Lower lobe of right lung (tissue), 2 donors: ENCODE results near the gene CAPRIN1. TPM values are rescaled to one million over a fixed set of nuclear protein-coding genes. Genes with fewer than 3 reads are reported as not detected.
"Not testable (repeated sequence)": the region's sequence is repeated elsewhere in the genome, so short reads cannot be mapped to it uniquely, and the experiment has no call there.

Source experiments
- ATAC-seq, 2 donors: fragments of 200-7000 bp; cut with Tn5 transposase; one replicate each; pipeline ENCODE4 v1.9.1; 2020 to 2022; ENCODE audit warnings: mild to moderate bottlenecking in 2 of 2, moderate library complexity in 2 of 2
- DNase-seq: peaks from one replicate; pipeline ENCODE4 v3.0.0-alpha.2; 2020
- H3K27ac ChIP-seq: fragments of 200-600 bp; one replicate; pipeline ENCODE4 v1.8.0; 2022
- H3K27me3 ChIP-seq: fragments of 200-600 bp; one replicate; pipeline ENCODE4 v1.8.0; 2022; ENCODE audit warnings: low read depth
- H3K36me3 ChIP-seq: fragments of 200-600 bp; one replicate; pipeline ENCODE4 v1.8.0; 2022; ENCODE audit warnings: mild to moderate bottlenecking
- H3K4me1 ChIP-seq: fragments of 200-600 bp; one replicate; pipeline ENCODE4 v1.8.0; 2022
- H3K4me3 ChIP-seq: fragments of 200-600 bp; one replicate; pipeline ENCODE4 v1.8.0; 2022; ENCODE audit warnings: mild to moderate bottlenecking
- H3K9me3 ChIP-seq: fragments of 200-600 bp; one replicate; pipeline ENCODE4 v1.8.0; 2022
- CTCF ChIP-seq: fragments of 200-600 bp; IDR thresholded peaks from one replicate; pipeline ENCODE4 v1.8.0; 2022; ENCODE audit warnings: antibody characterized with exemption, mild to moderate bottlenecking
- intact Hi-C: fragments of 100-400 bp; cut with DNase I; formaldehyde crosslinking; loops from one replicate; pipeline ENCODE4 v1.11.0; 2022
- total RNA-seq: library from RNA; stranded (reverse); fragmentation: NEBNext Ultra II Directional; extraction: Animal tissue kit (Norgen Biotek cat#: 25700); gene quantifications from one replicate; pipeline ENCODE4 v1.2.1, GENCODE V29; 2021
- donor health status: DM: no; HTN: yes; CAD: no; lungs with severe emphysema.

The CAPRIN1 gene
- total RNA-seq, 1 donor from 2014 or later, result 187 TPM

- ATAC-seq (no peak), DNase-seq (no peak)
- peaks cover 10% of the 10 kb centered on the region for H3K36me3 ChIP-seq
- H3K4me3 ChIP-seq, result no peak overlapping the region
- no peaks in the 10 kb centered on the region for H3K9me3 ChIP-seq
- intact Hi-C loops, result no loop called here
- H3K4me1 ChIP-seq, result peaks cover 62% of the 10 kb centered on the region
- no peaks in the 10 kb centered on the region for H3K27me3 ChIP-seq
- H3K27ac ChIP-seq, result no peak overlapping the region
- no peak for TF ChIP-seq CTCF
These were observed 11.7 kb downstream of the CAPRIN1 start for GRCh38 chr11:34063061-34063795.

DNA sequence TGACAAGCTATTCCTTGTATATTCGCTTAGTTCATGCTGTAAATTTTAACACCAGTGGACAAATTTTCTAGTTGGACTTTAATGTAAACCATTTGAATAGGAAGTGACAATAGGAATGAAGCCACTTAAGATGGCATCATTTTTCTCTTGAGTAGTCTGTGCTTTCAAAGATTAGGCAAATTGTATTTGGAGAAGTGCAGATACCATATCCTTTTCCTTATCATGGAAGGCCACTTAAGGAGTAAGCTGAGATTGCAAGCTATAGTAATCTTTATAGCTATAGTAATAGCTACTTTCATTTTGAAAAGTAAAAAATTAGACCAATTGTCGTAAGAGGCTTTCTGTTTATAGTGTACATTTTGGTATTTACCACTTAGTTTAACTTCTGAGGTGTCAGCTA is 12.8 kb downstream of the CAPRIN1 start:
- DNase-seq (no peak), ATAC-seq (no peak)
- H3K4me3 ChIP-seq, result no peak overlapping the region
- no peaks in the 10 kb centered on the region for H3K27me3 ChIP-seq
- H3K9me3 ChIP-seq, result no peaks in the 10 kb centered on the region
- TF ChIP-seq CTCF, result no peak
- H3K36me3 ChIP-seq, result peaks cover 10% of the 10 kb centered on the region
- peaks cover 62% of the 10 kb centered on the region for H3K4me1 ChIP-seq
- intact Hi-C loops, result no loop called here
- no peak overlapping the region for H3K27ac ChIP-seq

- H3K27me3 ChIP-seq, result no peaks in the 10 kb centered on the region
- peaks cover 53% of the 10 kb centered on the region for H3K4me1 ChIP-seq
- ATAC-seq (no peak), DNase-seq (no peak)
- H3K27ac ChIP-seq, result no peak overlapping the region
- intact Hi-C loops, result no loop called here
- no peak for TF ChIP-seq CTCF
- no peaks in the 10 kb centered on the region for H3K9me3 ChIP-seq
- peaks cover 10% of the 10 kb centered on the region for H3K36me3 ChIP-seq
- no peak overlapping the region for H3K4me3 ChIP-seq
These were observed 14.1 kb downstream of the CAPRIN1 start for GRCh38 chr11:34065505-34066203.

DNA sequence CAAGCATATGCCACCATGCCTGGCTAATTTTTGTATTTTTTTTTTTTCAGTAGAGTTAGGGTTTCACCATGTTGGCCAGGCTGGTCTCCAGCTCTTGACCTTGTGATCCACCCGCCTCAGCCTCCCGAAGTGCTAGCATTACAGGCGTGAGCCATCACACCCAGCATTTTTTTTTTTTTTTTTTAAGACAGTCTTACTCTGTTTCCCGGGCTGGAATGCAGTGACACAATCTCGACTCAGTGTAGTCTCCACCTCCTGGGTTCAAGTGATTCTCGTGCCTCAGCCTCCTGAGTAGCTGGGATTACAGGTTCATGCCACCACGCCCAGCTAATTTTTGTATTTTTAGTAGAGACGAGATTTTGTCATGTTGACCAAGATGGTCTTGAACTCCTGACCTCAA is 15.2 kb downstream of the CAPRIN1 start:
- H3K27me3 ChIP-seq, H3K4me3 ChIP-seq, DNase-seq, H3K9me3 ChIP-seq, intact Hi-C loops, H3K27ac ChIP-seq, ATAC-seq: not testable (repeated sequence)
- Histone ChIP-seq H3K4me1 (peaks cover 46% of the 10 kb centered on the region), H3K36me3 (peaks cover 14% of the 10 kb centered on the region)

DNA sequence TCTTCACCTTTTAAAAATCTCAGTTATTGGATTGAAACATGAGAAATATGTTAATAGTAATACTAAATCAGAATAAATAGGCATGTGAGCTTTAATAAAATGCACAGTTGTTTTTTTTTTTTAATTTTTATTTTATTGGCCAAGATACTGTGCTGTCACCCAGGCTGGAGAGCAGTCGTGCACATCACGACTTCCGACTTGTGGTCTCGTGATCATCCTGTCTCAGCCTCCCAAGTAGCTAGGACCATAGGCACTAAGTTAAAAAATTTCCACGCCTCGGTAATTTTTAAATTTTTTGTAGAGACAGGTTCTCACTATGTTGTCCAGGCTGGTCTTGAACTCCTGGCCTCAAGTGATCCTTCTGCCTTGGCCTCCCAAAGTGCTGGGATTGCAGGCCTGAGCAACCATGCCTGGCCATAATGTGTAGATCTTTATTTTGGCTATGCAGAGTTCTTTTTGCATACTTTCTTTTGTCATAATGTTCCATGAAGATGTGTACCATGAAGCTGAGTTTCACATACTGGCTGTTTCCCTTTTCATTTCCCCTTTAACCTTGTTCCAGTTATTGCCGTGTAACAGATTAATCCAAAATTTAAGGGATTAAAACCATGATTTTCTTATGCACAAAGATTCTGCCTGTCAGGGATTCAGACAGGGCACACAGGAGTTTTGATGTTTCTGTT is 16.0 kb downstream of the CAPRIN1 start:
- Histone ChIP-seq H3K27ac (no peak overlapping the region), H3K4me1 (peaks cover 46% of the 10 kb centered on the region), H3K27me3 (no peaks in the 10 kb centered on the region), H3K9me3 (no peaks in the 10 kb centered on the region), H3K36me3 (peaks cover 21% of the 10 kb centered on the region), H3K4me3 (no peak overlapping the region)
- intact Hi-C loops, result no loop called here
- ATAC-seq (no peak), DNase-seq (no peak)
- TF ChIP-seq CTCF, result no peak
